GM18499 (cell line): Measurements from ENCODE around the gene FAM229A.

Source experiments
- ATAC-seq: cut with Tn5 transposase; IDR thresholded peaks from one replicate; pipeline ENCODE4 v1.9.1; 2021; ENCODE audit warnings: moderate number of reproducible peaks; ENCODE audit not compliant: insufficient read depth, unreplicated experiment

FAM229A gene

GRCh38 chr1:32333251-32333963 lies 28.9 kb downstream of the FAM229A start:
- ATAC-seq: no peak

GRCh38 chr1:32332290-32333079 lies 29.8 kb downstream of the FAM229A start:
- no peak for ATAC-seq

- no peak for ATAC-seq
Measured at GRCh38 chr1:32331549-32331948, 30.7 kb downstream of the FAM229A start.

- ATAC-seq: no peak
Measured at GRCh38 chr1:32330558-32331151, 31.6 kb downstream of the FAM229A start.

- ATAC-seq: no peak
Measured at GRCh38 chr1:32329931-32330466, 32.3 kb downstream of the FAM229A start.

- no peak for ATAC-seq
Measured at GRCh38 chr1:32327204-32327603, 35.1 kb downstream of the FAM229A start.

GRCh38 chr1:32321712-32322291 lies 40.5 kb downstream of the FAM229A start:
- no peak for ATAC-seq

GRCh38 chr1:32318127-32318869 lies 44.0 kb downstream of the FAM229A start:
- no peak for ATAC-seq

GRCh38 chr1:32316903-32317277 lies 45.4 kb downstream of the FAM229A start:
- no peak for ATAC-seq

- ATAC-seq: no peak
Measured at GRCh38 chr1:32311709-32312393, 50.4 kb downstream of the FAM229A start.
